ENCODE data around the gene SOX15. TPM values are rescaled to one million over a fixed set of nuclear protein-coding genes. Genes with fewer than 3 reads are reported as not detected.

The SOX15 gene
- total RNA-seq, 1 donor from 2014 or later: 0.67 TPM

- DNase-seq (no peak), ATAC-seq (no peak)
- peaks cover 75% of the 10 kb centered on the region for H3K36me3 ChIP-seq
- no peaks in the 10 kb centered on the region for H3K27me3 ChIP-seq
- TF ChIP-seq, protein P1, sequence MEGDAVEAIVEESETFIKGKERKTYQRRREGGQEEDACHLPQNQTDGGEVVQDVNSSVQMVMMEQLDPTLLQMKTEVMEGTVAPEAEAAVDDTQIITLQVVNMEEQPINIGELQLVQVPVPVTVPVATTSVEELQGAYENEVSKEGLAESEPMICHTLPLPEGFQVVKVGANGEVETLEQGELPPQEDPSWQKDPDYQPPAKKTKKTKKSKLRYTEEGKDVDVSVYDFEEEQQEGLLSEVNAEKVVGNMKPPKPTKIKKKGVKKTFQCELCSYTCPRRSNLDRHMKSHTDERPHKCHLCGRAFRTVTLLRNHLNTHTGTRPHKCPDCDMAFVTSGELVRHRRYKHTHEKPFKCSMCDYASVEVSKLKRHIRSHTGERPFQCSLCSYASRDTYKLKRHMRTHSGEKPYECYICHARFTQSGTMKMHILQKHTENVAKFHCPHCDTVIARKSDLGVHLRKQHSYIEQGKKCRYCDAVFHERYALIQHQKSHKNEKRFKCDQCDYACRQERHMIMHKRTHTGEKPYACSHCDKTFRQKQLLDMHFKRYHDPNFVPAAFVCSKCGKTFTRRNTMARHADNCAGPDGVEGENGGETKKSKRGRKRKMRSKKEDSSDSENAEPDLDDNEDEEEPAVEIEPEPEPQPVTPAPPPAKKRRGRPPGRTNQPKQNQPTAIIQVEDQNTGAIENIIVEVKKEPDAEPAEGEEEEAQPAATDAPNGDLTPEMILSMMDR (IDR thresholded peaks at IDR 0.05): no peak
- intact Hi-C loops (cut with DNase I): no loop called here
- H3K4me1 ChIP-seq: peaks cover 4% of the 10 kb centered on the region
- no peaks in the 10 kb centered on the region for H3K9me3 ChIP-seq
- no peak overlapping the region for H3K4me3 ChIP-seq
- H3K27ac ChIP-seq: no peak overlapping the region
Observed at GRCh38 chr17:7593296-7593695, 3.4 kb upstream of the SOX15 start.

DNA sequence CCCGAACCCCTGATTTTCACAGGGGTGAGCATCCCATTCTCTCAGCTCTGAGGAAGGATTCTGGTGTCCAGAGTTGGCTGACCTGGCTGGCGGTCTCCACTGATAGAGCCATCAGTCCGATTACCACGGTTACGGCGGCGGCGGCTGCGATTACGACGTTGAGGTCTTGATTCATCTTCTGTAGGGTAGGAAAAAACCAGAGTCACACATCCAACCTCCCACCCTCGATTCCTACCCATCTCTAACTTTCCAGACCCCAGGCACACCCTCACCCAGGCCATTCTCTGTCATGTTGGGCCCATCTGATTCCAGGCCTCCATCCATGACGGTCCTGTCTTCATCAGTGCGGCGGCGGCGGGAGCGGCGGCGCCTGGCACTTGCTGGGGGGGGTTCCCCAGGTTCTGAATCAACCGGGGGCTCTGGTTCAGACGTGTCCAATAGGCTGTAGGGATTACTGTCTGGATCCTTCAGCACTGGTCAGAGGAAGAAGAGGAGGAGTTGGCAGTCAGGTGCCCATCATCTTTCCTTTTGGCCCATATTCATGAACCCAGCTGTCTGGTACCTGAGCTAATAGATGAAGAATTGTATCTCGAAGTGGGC is 2.6 kb upstream of the SOX15 start:
- H3K27me3 ChIP-seq: no peaks in the 10 kb centered on the region
- H3K4me1 ChIP-seq: peaks cover 4% of the 10 kb centered on the region
- no peak overlapping the region for H3K27ac ChIP-seq
- no peak for ATAC-seq
- peaks cover 74% of the 10 kb centered on the region for H3K36me3 ChIP-seq
- intact Hi-C loops (cut with DNase I): no loop called here
- TF ChIP-seq, protein P1 (IDR thresholded peaks at IDR 0.05): no peak
- no peaks in the 10 kb centered on the region for H3K9me3 ChIP-seq
- no peak for DNase-seq
- no peak overlapping the region for H3K4me3 ChIP-seq

DNA sequence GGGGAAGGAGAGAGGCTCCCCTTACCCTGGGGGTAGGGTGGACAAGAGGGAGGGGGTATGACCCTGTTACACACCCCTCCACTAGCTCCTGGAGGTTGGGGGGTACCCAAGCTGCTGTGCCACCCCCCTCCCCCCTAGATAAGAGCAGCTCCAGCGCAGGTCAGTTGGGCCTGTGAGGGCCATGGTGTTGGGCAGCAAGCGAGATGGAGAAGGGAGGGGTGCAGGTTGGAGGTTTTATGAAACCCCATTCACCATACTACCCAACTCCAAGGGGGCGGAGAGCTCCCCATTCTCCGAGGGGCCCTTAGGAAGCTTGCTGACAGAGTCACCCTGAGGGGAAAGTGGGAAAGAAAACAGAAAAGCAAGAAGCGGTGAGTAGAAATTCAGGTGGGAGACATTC is 1.7 kb upstream of the SOX15 start:
- intact Hi-C loops (cut with DNase I): no loop called here
- H3K36me3 ChIP-seq: peaks cover 71% of the 10 kb centered on the region

DNA sequence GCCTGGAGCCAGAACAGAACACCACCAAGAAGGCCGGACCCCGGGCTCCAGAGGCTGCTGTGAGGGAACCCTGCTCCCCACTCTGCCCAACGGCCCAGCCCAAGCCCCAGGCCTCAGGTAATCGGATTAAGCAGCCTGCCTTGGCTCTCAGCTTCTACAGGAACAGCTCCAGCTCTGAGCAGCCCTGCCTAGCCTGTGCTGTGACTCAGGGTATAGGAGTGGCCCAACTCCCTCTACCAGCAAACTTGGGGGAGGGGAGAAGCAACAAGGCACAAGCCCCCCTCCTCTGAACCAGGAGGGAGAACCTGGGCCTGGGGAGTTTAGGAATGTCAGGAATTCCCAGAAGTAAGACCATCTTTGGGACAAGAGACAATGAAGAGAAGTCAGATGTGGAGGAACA is 849 bp upstream of the SOX15 start:
- no peaks in the 10 kb centered on the region for H3K9me3 ChIP-seq
- no peaks in the 10 kb centered on the region for H3K27me3 ChIP-seq
- peaks cover 63% of the 10 kb centered on the region for H3K36me3 ChIP-seq
- H3K4me3 ChIP-seq: no peak overlapping the region
- DNase-seq (no peak), ATAC-seq (no peak)
- intact Hi-C loops (cut with DNase I): no loop called here
- TF ChIP-seq, protein P1 (IDR thresholded peaks at IDR 0.05): no peak
- peaks cover 4% of the 10 kb centered on the region for H3K4me1 ChIP-seq
- H3K27ac ChIP-seq: no peak overlapping the region

More for the DNA sequence above, 1.7 kb upstream of the SOX15 start:
- TF ChIP-seq, protein P1 (IDR thresholded peaks at IDR 0.05): no peak
- no peaks in the 10 kb centered on the region for H3K9me3 ChIP-seq
- H3K27me3 ChIP-seq: no peaks in the 10 kb centered on the region
- H3K4me1 ChIP-seq: peaks cover 4% of the 10 kb centered on the region
- no peak overlapping the region for H3K27ac ChIP-seq
- ATAC-seq (no peak), DNase-seq (no peak)
- H3K4me3 ChIP-seq: no peak overlapping the region

DNA sequence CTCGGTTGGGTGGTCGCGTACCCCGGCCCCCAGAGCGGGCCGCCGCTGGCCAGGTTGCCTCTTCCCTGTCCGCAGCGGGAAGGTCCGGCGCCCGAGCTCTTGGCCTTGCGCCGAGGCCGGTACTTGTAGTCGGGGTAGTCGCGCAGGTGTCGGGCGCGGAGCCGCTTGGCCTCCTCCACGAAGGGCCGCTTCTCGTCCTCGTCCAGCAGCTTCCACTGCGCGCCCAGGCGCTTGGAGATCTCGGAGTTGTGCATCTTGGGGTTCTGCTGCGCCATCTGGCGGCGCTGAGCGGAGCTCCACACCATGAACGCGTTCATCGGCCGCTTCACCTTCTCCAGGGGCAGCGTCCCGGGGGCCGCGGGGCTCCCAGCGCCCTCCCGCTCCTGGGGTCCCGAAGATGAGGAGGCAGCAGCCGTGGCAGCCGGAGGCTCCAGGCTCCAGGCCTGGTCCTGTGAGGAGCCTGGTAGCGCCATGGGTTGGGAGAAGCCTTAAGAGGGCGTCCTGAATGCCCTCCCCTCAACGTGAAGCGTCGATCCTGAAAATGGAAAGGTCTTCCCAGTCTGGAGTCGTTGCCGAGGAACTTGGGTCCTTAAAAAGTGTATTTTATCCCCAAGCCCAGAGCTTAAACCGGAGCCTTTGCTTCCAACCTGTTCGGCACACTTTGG is 558 bp downstream of the SOX15 start:
- Histone ChIP-seq H3K9me3 (no peaks in the 10 kb centered on the region), H3K27ac (no peak overlapping the region), H3K36me3 (peaks cover 49% of the 10 kb centered on the region), H3K4me1 (peaks cover 16% of the 10 kb centered on the region), H3K27me3 (no peaks in the 10 kb centered on the region), H3K4me3 (peak overlapping the region; percentile 28)
- DNase-seq: peak; percentile 90
- intact Hi-C loops (cut with DNase I): no loop called here
- TF ChIP-seq, protein P1 (IDR thresholded peaks at IDR 0.05): peak; percentile 89
- ATAC-seq: peak; percentile 89
